HG02938 (cell line): ENCODE results near the gene CCR5AS.
A peak's percentile ranks its signal among the peaks of the same experiment; 100 is the strongest.

Experiments
- ATAC-seq: cut with Tn5 transposase; IDR thresholded peaks from one replicate; pipeline ENCODE4 v1.9.1; 2021; ENCODE audit warnings: mild to moderate bottlenecking, moderate library complexity; ENCODE audit not compliant: unreplicated experiment

The CCR5AS gene

GRCh38 chr3:46383211-46383950 lies 23.5 kb downstream of the CCR5AS start:
- ATAC-seq: no peak

- ATAC-seq: no peak
Observed at GRCh38 chr3:46381625-46382024, 25.2 kb downstream of the CCR5AS start.

GRCh38 chr3:46380471-46381221 lies 26.2 kb downstream of the CCR5AS start:
- no peak for ATAC-seq

GRCh38 chr3:46378426-46378942 lies 28.4 kb downstream of the CCR5AS start:
- no peak for ATAC-seq

- no peak for ATAC-seq
Observed at GRCh38 chr3:46375814-46376213, 31.1 kb downstream of the CCR5AS start.

- ATAC-seq: no peak
Observed at GRCh38 chr3:46375218-46375617, 31.6 kb downstream of the CCR5AS start.

GRCh38 chr3:46374755-46375154 lies 32.1 kb downstream of the CCR5AS start:
- ATAC-seq: no peak

- ATAC-seq: no peak
Observed at GRCh38 chr3:46372492-46373359, 34.1 kb downstream of the CCR5AS start.

- no peak for ATAC-seq
Observed at GRCh38 chr3:46371519-46372340, 35.1 kb downstream of the CCR5AS start.

- ATAC-seq: no peak
Observed at GRCh38 chr3:46370839-46371518, 35.9 kb downstream of the CCR5AS start, which contains the start of gene CCR5. TSS of gene CCR5 (plus strand) at chr3:46370946. CDS start at chr3:46372903, 1,957 bp downstream.

GRCh38 chr3:46369675-46370132 lies 37.2 kb downstream of the CCR5AS start:
- peak; percentile 57 for ATAC-seq

GRCh38 chr3:46369151-46369550 lies 37.7 kb downstream of the CCR5AS start:
- no peak for ATAC-seq

- no peak for ATAC-seq
Observed at GRCh38 chr3:46368569-46368968, 38.3 kb downstream of the CCR5AS start.

GRCh38 chr3:46367811-46368210 lies 39.1 kb downstream of the CCR5AS start:
- no peak for ATAC-seq

- ATAC-seq: no peak
Observed at GRCh38 chr3:46365737-46366524, 40.9 kb downstream of the CCR5AS start.

- ATAC-seq: no peak
Observed at GRCh38 chr3:46365041-46365440, 41.8 kb downstream of the CCR5AS start.

- ATAC-seq: no peak
Observed at GRCh38 chr3:46361408-46362283, 45.2 kb downstream of the CCR5AS start.

- no peak for ATAC-seq
Observed at GRCh38 chr3:46360907-46361306, 46.0 kb downstream of the CCR5AS start.
